H9 (cell line): Measurements from ENCODE around the gene BRSK2. TPM values are rescaled to one million over a fixed set of nuclear protein-coding genes. Genes with fewer than 3 reads are reported as not detected.

Experiments used
- DNase-seq: peaks from one replicate; pipeline ENCODE4 v3.0.0-alpha.2; 2017
- H2AFZ ChIP-seq: one replicate; pipeline ENCODE4 v1.6.1; 2013; ENCODE audit warnings: mild to moderate bottlenecking, low read length, control low read depth, moderate library complexity
- H2AK5ac ChIP-seq: 2 replicates; pipeline ENCODE4 v1.6.1; 2013; ENCODE audit warnings: low read length, control low read depth, mixed read lengths; ENCODE audit not compliant: insufficient read length
- H2BK120ac ChIP-seq: one replicate; pipeline ENCODE4 v1.6.1; 2013; ENCODE audit warnings: low read depth, mild to moderate bottlenecking, low read length, control low read depth, inconsistent platforms; ENCODE audit not compliant: poor library complexity, severe bottlenecking
- H2BK12ac ChIP-seq: 2 replicates; pipeline ENCODE4 v1.6.1; 2013; ENCODE audit warnings: low read length, control low read depth, mixed read lengths, low read depth; ENCODE audit not compliant: insufficient read length
- H2BK15ac ChIP-seq: 2 replicates; pipeline ENCODE4 v1.6.1; 2013; ENCODE audit warnings: low read depth, low read length, control low read depth
- H2BK20ac ChIP-seq: one replicate; pipeline ENCODE4 v1.6.1; 2013; ENCODE audit warnings: low read depth, mild to moderate bottlenecking, low read length, control low read depth, inconsistent platforms; ENCODE audit not compliant: poor library complexity, severe bottlenecking
- H2BK5ac ChIP-seq: 2 replicates; pipeline ENCODE4 v1.6.1; 2013; ENCODE audit warnings: low read length, control low read depth, mixed read lengths; ENCODE audit not compliant: insufficient read length
- H3K14ac ChIP-seq: 2 replicates; pipeline ENCODE4 v1.6.1; 2013; ENCODE audit warnings: low read length, control low read depth; ENCODE audit not compliant: insufficient read depth
- H3K18ac ChIP-seq: 2 replicates; pipeline ENCODE4 v1.6.1; 2013; ENCODE audit warnings: low read depth, mild to moderate bottlenecking, mixed read lengths, low read length, control low read depth; ENCODE audit not compliant: insufficient read length
- H3K23ac ChIP-seq: 2 replicates; pipeline ENCODE4 v1.6.1; 2013; ENCODE audit warnings: low read length, control low read depth, mixed read lengths, low read depth; ENCODE audit not compliant: insufficient read length
- H3K23me2 ChIP-seq: 2 replicates; pipeline ENCODE4 v1.6.1; 2013; ENCODE audit warnings: low read depth, mild to moderate bottlenecking, mixed read lengths, low read length, control low read depth; ENCODE audit not compliant: insufficient read length, poor library complexity, severe bottlenecking
- H3K27ac ChIP-seq: 2 replicates; pipeline ENCODE4 v1.5.1; 2013; ENCODE audit warnings: low read length, control low read depth, mixed read lengths, low read depth; ENCODE audit not compliant: insufficient read length
- H3K27me3 ChIP-seq: 2 replicates; pipeline ENCODE4 v1.6.1; 2013; ENCODE audit warnings: low read length, control low read depth, inconsistent platforms; ENCODE audit not compliant: insufficient read depth
- H3K4ac ChIP-seq: 2 replicates; pipeline ENCODE4 v1.6.1; 2013; ENCODE audit warnings: low read depth, mild to moderate bottlenecking, control low read depth, inconsistent platforms, low read length, moderate library complexity
- H3K4me1 ChIP-seq: 2 replicates; pipeline ENCODE4 v1.6.1; 2013; ENCODE audit warnings: low read length, control low read depth, inconsistent platforms; ENCODE audit not compliant: insufficient read depth
- H3K4me2 ChIP-seq: 2 replicates; pipeline ENCODE4 v1.6.1; 2013; ENCODE audit warnings: low read length, control low read depth, mixed read lengths; ENCODE audit not compliant: insufficient read length, insufficient read depth
- H3K56ac ChIP-seq: 2 replicates; pipeline ENCODE4 v1.6.1; 2013; ENCODE audit warnings: low read depth, mild to moderate bottlenecking, mixed read lengths, low read length, control low read depth; ENCODE audit not compliant: insufficient read length
- H3K79me1 ChIP-seq: 2 replicates; pipeline ENCODE4 v1.6.1; 2013; ENCODE audit warnings: low read depth, mild to moderate bottlenecking, moderate library complexity, low read length, control low read depth, inconsistent platforms; ENCODE audit not compliant: insufficient read depth, poor library complexity, severe bottlenecking
- H3K79me2 ChIP-seq: 2 replicates; pipeline ENCODE4 v1.6.1; 2013; ENCODE audit warnings: low read length, control low read depth, inconsistent platforms; ENCODE audit not compliant: insufficient read depth
- H3K9ac ChIP-seq: 2 replicates; pipeline ENCODE4 v1.6.1; 2013; ENCODE audit warnings: low read length, control low read depth, mixed read lengths; ENCODE audit not compliant: insufficient read length; ENCODE audit errors: extremely low read depth
- H3K9me3 ChIP-seq: one replicate; pipeline ENCODE4 v1.6.1; 2013; ENCODE audit warnings: low read depth, low read length, inconsistent platforms; ENCODE audit not compliant: control insufficient read depth
- H3T11ph ChIP-seq: one replicate; pipeline ENCODE4 v1.6.1; 2013; ENCODE audit warnings: mild to moderate bottlenecking, low read length, control low read depth, inconsistent platforms
- H4K20me1 ChIP-seq: one replicate; pipeline ENCODE4 v1.6.1; 2013; ENCODE audit not compliant: control insufficient read depth, insufficient read length, insufficient read depth
- H4K5ac ChIP-seq: 2 replicates; pipeline ENCODE4 v1.6.1; 2013; ENCODE audit warnings: low read depth, mild to moderate bottlenecking, mixed read lengths, low read length, control low read depth; ENCODE audit not compliant: insufficient read length
- H4K8ac ChIP-seq: replicated peaks from 2 replicates; pipeline ENCODE4 v1.6.1; 2013; ENCODE audit warnings: low read length, control low read depth, mixed read lengths, low read depth; ENCODE audit not compliant: insufficient read length
- H4K91ac ChIP-seq: 2 replicates; pipeline ENCODE4 v1.6.1; 2013; ENCODE audit warnings: low read depth, mild to moderate bottlenecking, moderate library complexity, mixed read lengths, low read length, control low read depth; ENCODE audit not compliant: insufficient read length
- H3K27ac Mint-ChIP-seq, 3 experiments: 2 replicates in 2 of 3; 3 replicates in 1 of 3; pipeline ENCODE4 v1.8.0; 2020 to 2021; ENCODE audit warnings: mixed read lengths in 3 of 3, mild to moderate bottlenecking in 1 of 3, moderate library complexity in 1 of 3
- H3K27me3 Mint-ChIP-seq: 2 replicates; pipeline ENCODE4 v1.8.0; 2021; ENCODE audit warnings: low read depth, mild to moderate bottlenecking, moderate library complexity, mixed read lengths
- H3K36me3 Mint-ChIP-seq, 3 experiments: 2 replicates in 2 of 3; 3 replicates in 1 of 3; pipeline ENCODE4 v1.8.0; 2020 to 2021; ENCODE audit warnings: low read depth in 3 of 3, mixed read lengths in 3 of 3; ENCODE audit not compliant: insufficient read depth in 1 of 3
- H3K4me1 Mint-ChIP-seq, 2 experiments: 2 replicates each; pipeline ENCODE4 v1.8.0; 2020; ENCODE audit warnings: mixed read lengths in 2 of 2
- H3K4me3 Mint-ChIP-seq, 2 experiments: 2 replicates in 1 of 2; 3 replicates in 1 of 2; pipeline ENCODE4 v1.8.0; 2020 to 2021; ENCODE audit warnings: mild to moderate bottlenecking in 2 of 2, mixed read lengths in 2 of 2, moderate library complexity in 1 of 2
- H3K9me3 Mint-ChIP-seq, 2 experiments: 2 replicates in 1 of 2; 3 replicates in 1 of 2; pipeline ENCODE4 v1.8.0; 2020; ENCODE audit warnings: mild to moderate bottlenecking in 2 of 2, mixed read lengths in 2 of 2, moderate library complexity in 1 of 2
- CTCF ChIP-seq: fragments of 200-600 bp; sonication (generic); conservative IDR thresholded peaks from 3 replicates; pipeline ENCODE4 v1.8.0; 2021; ENCODE audit warnings: antibody characterized with exemption, mild to moderate bottlenecking
- WGBS: extraction: QIAGEN DNeasy Blood & Tissue Kit; methylation state at CpG from one replicate; pipeline ENCODE4 v1.1.7; 2013; ENCODE audit warnings: missing lambda C conversion rate, low lambda C conversion rate, mixed read lengths; ENCODE audit not compliant: insufficient read length; ENCODE audit errors: extremely low coverage; 5-methylcytosine and 5-hydroxymethylcytosine counted together
- total RNA-seq: library from RNA; stranded (reverse); gene quantifications from 2 replicates; pipeline ENCODE4 v1.2.1, GENCODE V29; 2021

BRSK2 gene
- total RNA-seq, 1 experiment from 2014 or later, result 28.4 TPM

- WGBS, result no CpG with 5 or more reads among the region's 25 CpGs
- Histone ChIP-seq H4K91ac (no peak overlapping the region), H3K9me3 (no peaks in the 10 kb centered on the region), H3K4me2 (no peak overlapping the region), H3K9ac (no peak overlapping the region), H3K18ac (no peak overlapping the region), H2BK20ac (no peak overlapping the region), H4K5ac (no peak overlapping the region), H3K4ac (no peak overlapping the region), H2BK12ac (no peak overlapping the region), H2BK5ac (no peak overlapping the region), H3K56ac (no peak overlapping the region), H2BK15ac (no peak overlapping the region), H3K4me1 (no peaks in the 10 kb centered on the region), H2BK120ac (no peak overlapping the region), H3K27me3 (no peaks in the 10 kb centered on the region), H3T11ph (no peak overlapping the region), H3K14ac (no peak overlapping the region), H3K27ac (no peak overlapping the region), H3K23ac (no peak overlapping the region), H2AK5ac (no peak overlapping the region), H3K79me2 (no peaks in the 10 kb centered on the region), H4K8ac (no peak overlapping the region), H3K23me2 (no peaks in the 10 kb centered on the region), H4K20me1 (no peaks in the 10 kb centered on the region), H2AFZ (no peak overlapping the region), H3K79me1 (no peaks in the 10 kb centered on the region)
- Mint-ChIP-seq H3K27me3 (peaks cover 12% of the 10 kb centered on the region), H3K4me1 (peaks cover 0 to 2% of the 10 kb centered on the region in 2 experiments; a peak in 1 of 4 replicates), H3K4me3 (no peak overlapping the region), H3K36me3 (no peaks in the 10 kb centered on the region), H3K27ac (0 out of 7 replicates have a peak overlapping the region, but pooled peaks of 1 of the 3 experiments have one; percentile 40), H3K9me3 (no peaks in the 10 kb centered on the region)
- no peak for TF ChIP-seq CTCF
- no peak for DNase-seq
Observed at GRCh38 chr11:1343391-1344055, 46.2 kb upstream of the BRSK2 start.
